Renal cortex interstitium (tissue), 11 donors: ENCODE measurements around the gene LRRC4B. TPM values are rescaled to one million over a fixed set of nuclear protein-coding genes. Genes with fewer than 3 reads are reported as not detected.

ENCODE experiments used
- DNase-seq, 11 donors: peaks; one replicate each; pipeline ENCODE4 v3.0.0-alpha.2; 2013; ENCODE audit warnings: low read depth in 9 of 11, low spot score in 4 of 11; ENCODE audit errors: extremely low read depth in 1 of 11
- polyA plus RNA-seq, 3 donors: library from polyadenylated mRNA; unstranded; fragments of 120-200 nt; gene quantifications; one replicate each; pipeline ENCODE4 v1.2.1, GENCODE V29; 2013; ENCODE audit not compliant: insufficient read length in 3 of 3

LRRC4B gene
- polyA plus RNA-seq, 3 donors, result 13.8 to 26.0 (median 21.8) TPM

- no peak for DNase-seq
Measured at GRCh38 chr19:50558039-50558438, 10.2 kb downstream of the LRRC4B start.

- no peak for DNase-seq
Measured at GRCh38 chr19:50557009-50557613, 11.1 kb downstream of the LRRC4B start.

- peak in 9 of 11 donors; percentile 67 to 88 (median 83) for DNase-seq
Measured at GRCh38 chr19:50556282-50557008, 11.8 kb downstream of the LRRC4B start.

GRCh38 chr19:50555450-50556281, 12.6 kb downstream of the LRRC4B start:
- no peak for DNase-seq

- no peak for DNase-seq
Measured at GRCh38 chr19:50555033-50555432, 13.2 kb downstream of the LRRC4B start.

GRCh38 chr19:50554212-50554611, 14.0 kb downstream of the LRRC4B start:
- no peak for DNase-seq

GRCh38 chr19:50553134-50553703, 15.0 kb downstream of the LRRC4B start:
- DNase-seq, result no peak

- no peak for DNase-seq
Measured at GRCh38 chr19:50552540-50552939, 15.7 kb downstream of the LRRC4B start.

- DNase-seq, result peak in 1 of 11 donors; percentile 47
Measured at GRCh38 chr19:50551715-50552187, 16.5 kb downstream of the LRRC4B start.

GRCh38 chr19:50551034-50551714, 17.1 kb downstream of the LRRC4B start:
- no peak for DNase-seq

- DNase-seq, result no peak
Measured at GRCh38 chr19:50550594-50550966, 17.7 kb downstream of the LRRC4B start.

- no peak for DNase-seq
Measured at GRCh38 chr19:50549927-50550593, 18.2 kb downstream of the LRRC4B start.

GRCh38 chr19:50549059-50549926, 18.9 kb downstream of the LRRC4B start:
- no peak for DNase-seq

GRCh38 chr19:50548191-50549058, 19.8 kb downstream of the LRRC4B start:
- DNase-seq, result no peak

- DNase-seq, result no peak
Measured at GRCh38 chr19:50547385-50548190, 20.6 kb downstream of the LRRC4B start.
